GM20000 (cell line): Measurements from ENCODE around the gene TMEM54.
A peak's percentile ranks its signal among the peaks of the same experiment; 100 is the strongest.

ENCODE experiments used
- DNase-seq: peaks from one replicate; pipeline ENCODE4 v3.0.0; 2012; ENCODE audit warnings: low spot score
- CTCF ChIP-seq: IDR thresholded peaks from 2 replicates; pipeline ENCODE4 v1.5.1; 2012; ENCODE audit warnings: mild to moderate bottlenecking, control low read depth; ENCODE audit errors: extremely low read depth, missing control alignments

TMEM54 gene

GRCh38 chr1:32903991-32904785 lies 3.0 kb upstream of the TMEM54 start:
- peak; percentile 18 for DNase-seq
- no peak for TF ChIP-seq CTCF

DNA sequence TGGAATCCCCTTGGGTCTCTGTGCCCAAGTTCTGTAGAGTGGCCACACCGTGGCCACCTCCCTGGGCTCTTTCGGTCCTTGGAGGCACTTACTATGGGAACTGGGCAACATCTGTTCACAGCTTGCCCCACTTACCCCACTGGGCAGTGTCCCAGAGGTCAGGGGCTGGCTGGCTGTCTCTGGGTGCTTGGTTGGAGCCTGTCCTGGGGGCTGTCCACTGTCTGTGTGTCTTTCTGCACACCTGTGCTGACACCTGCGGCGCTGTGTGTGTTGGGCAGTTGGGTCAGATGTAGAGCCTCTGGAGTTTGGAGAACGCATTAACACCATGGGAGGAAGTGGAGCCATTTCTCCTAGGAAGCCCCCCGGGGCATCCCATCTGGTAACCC lies 1.3 kb upstream of the TMEM54 start:
- DNase-seq = peak; percentile 16
- no peak for TF ChIP-seq CTCF

GRCh38 chr1:32901823-32902534 lies 790 bp upstream of the TMEM54 start:
- no peak for TF ChIP-seq CTCF
- DNase-seq = peak; percentile 14

GRCh38 chr1:32900371-32900955 lies 726 bp downstream of the TMEM54 start:
- DNase-seq = no peak
- TF ChIP-seq CTCF = no peak

GRCh38 chr1:32899586-32900296 lies 1.4 kb downstream of the TMEM54 start:
- TF ChIP-seq CTCF = no peak
- no peak for DNase-seq

DNA sequence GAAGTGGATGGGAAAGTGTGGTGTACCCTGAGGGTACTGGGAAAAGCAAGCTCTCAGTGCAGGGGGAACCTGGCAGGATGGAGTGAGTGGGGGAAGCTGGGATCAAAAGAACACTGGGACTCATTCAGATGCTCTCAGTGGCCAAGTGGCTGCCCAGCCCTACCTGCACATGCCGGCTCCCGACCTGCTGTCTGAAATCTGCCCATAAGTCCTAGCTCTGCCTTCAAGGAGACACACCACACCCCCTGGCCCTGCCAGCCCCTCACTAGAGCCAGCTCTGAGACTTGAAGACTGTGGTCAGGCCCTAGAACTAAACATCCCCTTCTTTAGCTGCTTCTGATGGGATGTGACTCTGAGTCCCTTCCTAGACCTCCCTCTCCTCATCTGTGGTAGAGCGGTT lies 2.2 kb downstream of the TMEM54 start:
- DNase-seq = no peak
- no peak for TF ChIP-seq CTCF
